Measurements from ENCODE around the gene PILRA. TPM values are rescaled to one million over a fixed set of nuclear protein-coding genes. Genes with fewer than 3 reads are reported as not detected.
"Not testable (repeated sequence)": the region's sequence is repeated elsewhere in the genome, so short reads cannot be mapped to it uniquely, and the experiment has no call there.

PILRA gene
- total RNA-seq, 1 experiment from 2014 or later = 0.57 TPM

GRCh38 chr7:100376066-100376465, 2.8 kb downstream of the PILRA start:
- DNase-seq (ENCODE audit: extremely low read depth, low read depth) = no peak

- DNase-seq (ENCODE audit: extremely low read depth, low read depth) = no peak
Measured at GRCh38 chr7:100378114-100378755, 4.9 kb downstream of the PILRA start.

GRCh38 chr7:100380196-100380595, 6.9 kb downstream of the PILRA start:
- DNase-seq (ENCODE audit: extremely low read depth, low read depth) = no peak

DNA sequence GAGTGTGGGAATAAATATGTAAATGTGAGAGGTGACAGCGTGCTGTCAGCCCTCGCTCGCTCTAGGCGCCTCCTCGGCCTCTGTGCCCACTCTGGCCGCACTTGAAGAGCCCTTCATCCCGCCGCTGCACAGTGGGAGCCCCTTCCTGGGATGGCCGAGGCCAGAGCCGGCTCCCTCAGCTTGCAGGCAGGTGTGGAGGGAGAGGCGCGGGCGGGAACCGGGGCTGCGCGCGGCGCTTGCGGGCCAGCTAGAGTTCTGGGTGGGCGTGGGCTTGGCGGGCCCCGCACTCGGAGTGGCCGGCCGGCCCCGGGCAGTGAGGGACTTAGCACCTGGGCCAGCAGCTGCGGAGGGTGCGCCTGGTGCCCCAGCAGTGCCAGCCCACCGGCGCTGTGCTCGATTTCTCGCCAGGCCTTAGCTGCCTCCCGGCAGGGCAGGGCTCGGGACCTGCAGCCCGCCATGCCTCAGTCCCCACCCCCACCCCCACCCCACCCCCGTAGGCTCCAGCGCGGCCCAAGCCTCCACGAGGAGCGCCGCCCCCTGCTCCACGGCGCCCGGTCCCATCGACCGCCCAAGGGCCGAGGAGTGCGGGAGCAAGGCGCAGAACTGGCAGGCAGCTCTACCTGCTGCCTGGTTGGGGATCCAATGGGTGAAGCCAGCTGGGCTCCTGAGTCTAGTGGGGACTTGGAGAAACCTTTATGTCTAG, 8.4 kb downstream of the PILRA start:
- not testable (repeated sequence) for DNase-seq (ENCODE audit: extremely low read depth, low read depth)

GRCh38 chr7:100382234-100382853, 9.1 kb downstream of the PILRA start:
- DNase-seq (ENCODE audit: extremely low read depth, low read depth) = not testable (repeated sequence)

DNA sequence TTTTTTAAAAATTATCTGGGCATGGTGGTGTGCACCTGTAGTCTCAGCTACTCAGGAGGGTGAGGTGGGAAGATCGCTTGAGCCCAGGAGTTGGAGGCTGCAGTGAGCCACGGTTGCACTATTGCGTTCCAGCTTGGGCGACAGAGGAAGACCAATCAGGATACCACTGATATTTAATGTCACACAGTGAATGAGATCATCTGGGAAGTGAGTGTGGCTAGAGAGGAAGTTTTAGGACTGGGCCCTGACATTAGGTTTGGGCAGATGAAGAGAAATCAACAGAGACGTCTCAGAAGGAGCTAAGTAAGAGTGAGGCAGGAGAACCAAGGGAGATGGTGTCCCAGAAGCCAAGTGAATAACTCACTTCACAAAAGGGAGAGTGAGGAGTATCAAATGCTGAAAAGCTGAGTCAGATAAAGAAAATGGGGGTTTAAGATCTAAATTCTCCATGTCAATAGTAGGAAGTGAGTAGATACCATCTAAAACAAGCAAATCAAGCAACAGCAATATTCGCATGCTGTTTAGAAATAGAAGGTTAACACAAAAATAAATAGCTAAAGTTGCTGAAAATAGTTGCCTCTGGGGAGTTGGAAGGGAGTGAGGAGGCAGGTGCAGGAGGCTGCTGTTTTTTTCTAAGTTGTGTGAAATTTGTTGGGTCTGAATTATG, 11.5 kb downstream of the PILRA start:
- no peak for DNase-seq (ENCODE audit: extremely low read depth, low read depth)

GRCh38 chr7:100386940-100387339, 13.7 kb downstream of the PILRA start:
- DNase-seq (ENCODE audit: extremely low read depth, low read depth) = no peak

GRCh38 chr7:100387695-100388094, 14.4 kb downstream of the PILRA start:
- no peak for DNase-seq (ENCODE audit: extremely low read depth, low read depth)

GRCh38 chr7:100389437-100390088, 16.3 kb downstream of the PILRA start:
- DNase-seq (ENCODE audit: extremely low read depth, low read depth) = no peak

DNA sequence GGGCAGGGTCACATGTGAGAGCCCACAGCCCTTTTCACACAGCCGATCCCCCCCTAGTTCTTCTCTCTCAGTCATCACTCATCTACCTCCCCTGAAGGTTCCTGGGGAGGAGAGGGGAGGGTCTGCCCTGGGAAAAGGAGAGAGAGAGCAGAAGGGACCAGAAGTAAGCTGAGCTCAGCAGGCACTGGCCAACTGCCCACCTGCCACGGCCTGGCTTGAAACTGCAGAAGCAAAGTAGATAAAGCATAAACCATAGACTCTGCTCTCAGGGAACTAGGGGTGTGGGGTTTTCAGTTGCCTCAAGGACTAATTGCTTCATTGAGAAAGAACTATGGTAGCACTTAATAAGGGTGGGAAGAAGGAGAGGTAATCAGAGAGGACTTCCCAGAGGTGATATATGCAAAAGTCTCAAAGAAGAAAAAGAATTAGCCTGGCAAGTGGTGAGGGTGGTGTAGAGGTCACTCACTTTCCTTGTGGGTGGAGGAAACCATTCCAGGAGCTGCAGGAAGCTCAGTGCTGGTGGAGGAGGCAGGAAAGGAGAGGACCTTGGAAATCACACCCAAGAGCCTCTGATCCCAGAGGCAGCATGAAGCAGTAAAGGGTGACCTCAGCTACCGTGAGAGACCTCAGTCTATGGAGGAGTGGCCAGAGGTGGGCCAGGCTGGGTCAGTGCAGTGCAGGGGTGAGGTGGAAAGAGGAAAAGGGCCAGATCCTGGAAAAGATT, 17.2 kb downstream of the PILRA start:
- no peak for DNase-seq (ENCODE audit: extremely low read depth, low read depth)

DNA sequence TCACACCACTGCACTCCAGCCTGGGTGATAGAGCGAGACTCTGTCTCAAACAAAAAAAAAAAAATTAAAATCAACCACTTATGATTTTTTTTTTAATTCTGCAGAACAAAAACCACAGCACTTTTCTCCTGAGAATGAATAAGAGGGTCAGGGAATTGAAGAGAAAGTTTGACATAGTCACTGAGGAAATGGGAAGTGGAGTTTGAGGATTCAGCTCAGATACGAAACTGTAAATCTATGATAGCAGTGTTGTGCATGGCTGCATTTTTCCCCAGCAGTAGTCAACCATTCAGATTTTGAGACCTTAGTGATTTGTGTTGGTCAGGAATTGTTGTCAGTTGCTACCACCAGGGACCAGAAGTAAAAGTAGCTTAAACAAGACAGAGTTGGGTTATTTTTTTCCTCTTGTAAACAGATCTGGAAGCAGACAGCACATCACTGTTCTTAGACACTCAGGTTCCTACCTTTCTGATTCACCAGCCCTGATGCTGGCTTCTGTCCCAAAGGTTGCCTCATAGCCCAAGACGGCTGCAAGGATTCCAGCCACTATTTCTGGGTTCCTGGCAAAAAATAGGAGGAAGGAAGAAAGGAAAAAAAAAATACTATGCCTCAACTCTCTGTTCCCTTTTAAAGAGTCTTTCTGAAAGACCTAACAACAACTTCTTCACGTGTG, 20.1 kb downstream of the PILRA start:
- DNase-seq (ENCODE audit: extremely low read depth, low read depth) = no peak

DNA sequence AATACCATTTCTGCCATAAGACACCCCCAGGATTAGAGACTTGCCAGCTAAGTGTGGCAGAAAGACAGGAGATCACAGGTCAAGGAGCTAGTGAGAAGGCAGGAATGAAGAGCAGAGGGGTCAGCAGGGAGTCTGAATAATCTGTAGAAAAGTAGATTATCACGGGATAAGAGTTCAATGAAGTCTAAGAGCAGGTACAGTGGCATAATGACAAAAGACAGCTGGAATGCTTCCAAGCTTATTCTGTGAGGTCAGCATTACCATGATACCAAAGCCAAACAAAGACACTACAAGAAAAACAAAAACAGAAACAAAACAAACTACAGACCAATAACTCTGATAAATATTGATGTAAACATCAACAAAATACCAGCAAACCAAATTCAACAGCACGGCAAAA, 20.8 kb downstream of the PILRA start:
- no peak for DNase-seq (ENCODE audit: extremely low read depth, low read depth)

- no peak for DNase-seq (ENCODE audit: extremely low read depth, low read depth)
Measured at GRCh38 chr7:100396421-100396982, 23.2 kb downstream of the PILRA start.

GRCh38 chr7:100397315-100398081, 24.2 kb downstream of the PILRA start:
- no peak for DNase-seq (ENCODE audit: extremely low read depth, low read depth)

DNA sequence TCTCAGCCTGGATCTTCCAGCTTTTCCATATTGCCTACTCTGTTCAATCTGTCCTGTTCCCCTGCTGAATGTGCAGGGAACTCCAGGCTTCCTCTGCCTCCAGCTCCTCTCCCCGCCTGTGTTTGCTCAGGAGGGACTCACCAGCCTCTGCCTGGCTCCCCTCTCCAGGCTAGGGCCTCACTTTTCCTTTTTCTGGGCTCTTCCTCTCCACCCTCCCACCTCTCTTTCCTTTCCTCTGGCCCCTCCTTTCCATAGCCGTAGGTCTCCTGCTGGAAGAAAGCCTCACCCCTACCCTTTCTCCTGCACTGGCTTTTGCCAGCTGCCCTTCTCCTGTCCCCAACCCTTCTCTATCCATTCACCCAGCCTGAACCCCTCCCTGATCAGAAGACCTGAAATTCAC, 25.0 kb downstream of the PILRA start:
- DNase-seq (ENCODE audit: extremely low read depth, low read depth) = no peak

- DNase-seq (ENCODE audit: extremely low read depth, low read depth) = no peak
Measured at GRCh38 chr7:100400041-100400440, 26.8 kb downstream of the PILRA start.

DNA sequence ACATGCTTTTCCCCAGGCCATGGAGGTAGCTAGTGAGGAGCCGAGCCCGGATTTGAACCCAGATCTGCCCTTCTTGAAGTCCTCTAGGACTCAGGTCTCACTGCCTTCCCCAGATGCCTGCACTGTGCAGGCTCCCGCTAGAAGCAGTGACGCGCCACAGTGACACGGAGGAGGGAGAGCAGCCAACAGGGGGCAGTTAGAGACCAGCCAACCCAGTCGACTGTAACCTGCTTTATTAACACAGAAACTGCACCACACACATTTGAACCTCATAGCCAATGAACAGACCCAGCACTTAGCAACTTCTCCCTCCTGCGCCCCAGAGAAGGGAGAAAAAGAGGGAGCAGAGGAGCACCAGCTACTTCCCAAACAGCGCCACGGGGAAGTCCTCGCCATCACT, 27.4 kb downstream of the PILRA start:
- DNase-seq (ENCODE audit: extremely low read depth, low read depth) = no peak

GRCh38 chr7:100401811-100402210, 28.5 kb downstream of the PILRA start:
- DNase-seq (ENCODE audit: extremely low read depth, low read depth) = no peak

- no peak for DNase-seq (ENCODE audit: extremely low read depth, low read depth)
Measured at GRCh38 chr7:100402241-100402640, 29.0 kb downstream of the PILRA start.

All from NCI-H460 (cell line).